Stimulated activated CD4-positive, alpha-beta T cell treated with anti-CD3 and anti-CD28 coated beads, Interleukin-2, amount 100 ng/mL, for 4 hours (primary cell): Measurements from ENCODE around the gene STXBP5.
"Not testable (repeated sequence)": the region's sequence is repeated elsewhere in the genome, so short reads cannot be mapped to it uniquely, and the experiment has no call there.

Experiments
- DNase-seq: peaks from one replicate; pipeline ENCODE4 v3.0.0-alpha.2; 2020; ENCODE audit warnings: low read depth

The STXBP5 gene

DNA sequence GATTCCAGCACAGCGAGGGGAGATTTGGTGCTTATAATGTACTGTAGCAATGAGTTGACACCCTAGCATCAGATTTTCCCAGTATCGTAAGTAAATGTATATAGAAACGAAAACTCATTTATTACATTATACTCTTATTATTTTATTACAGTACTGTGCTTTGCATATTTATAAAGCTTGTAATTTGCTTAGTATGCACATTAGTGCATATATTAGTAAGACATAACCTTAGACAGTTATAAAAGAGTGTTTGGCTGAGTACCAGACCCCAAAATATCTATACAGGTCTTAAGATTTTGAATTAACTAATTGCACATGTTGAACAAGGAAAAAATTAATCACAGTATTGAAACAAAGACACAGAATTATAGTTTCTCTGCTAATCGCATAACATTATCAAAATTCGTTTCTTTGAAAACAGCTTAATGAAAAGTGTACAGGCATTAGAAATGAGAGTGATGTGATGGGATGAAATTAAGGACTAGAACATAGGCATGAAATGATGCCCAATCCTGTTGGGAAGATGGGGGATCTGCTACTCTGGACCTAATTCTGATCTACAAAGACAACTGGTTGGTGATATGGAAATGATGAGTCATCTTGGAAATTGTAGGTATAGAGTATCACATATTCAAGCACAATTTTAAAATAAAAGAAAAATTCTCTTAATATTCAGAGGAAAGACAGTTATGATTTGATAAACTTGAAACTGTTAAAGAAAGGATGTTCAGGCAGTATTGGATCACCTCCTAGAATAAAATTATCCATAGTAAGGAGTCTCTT, 42.8 kb downstream of the STXBP5 start:
- no peak for DNase-seq

DNA sequence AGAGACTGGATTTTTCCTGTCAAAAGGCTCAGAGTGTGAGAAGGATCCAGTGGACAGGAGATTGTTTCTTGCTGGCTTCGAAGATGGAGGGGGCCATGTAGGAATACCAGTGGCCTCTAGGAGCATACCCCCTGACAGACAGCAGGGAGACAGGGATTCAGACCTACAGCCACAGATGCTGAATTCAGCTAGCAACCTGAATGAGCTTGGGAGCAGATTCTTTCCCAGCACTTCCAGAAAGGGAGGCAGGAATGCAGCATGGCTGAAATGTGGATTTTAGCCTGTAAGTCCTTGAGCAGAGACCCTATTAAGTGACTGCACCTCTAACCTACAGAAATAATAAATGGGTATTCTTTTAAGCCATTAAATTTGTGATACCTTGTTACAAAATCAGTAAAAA, 44.6 kb downstream of the STXBP5 start:
- no peak for DNase-seq

DNA sequence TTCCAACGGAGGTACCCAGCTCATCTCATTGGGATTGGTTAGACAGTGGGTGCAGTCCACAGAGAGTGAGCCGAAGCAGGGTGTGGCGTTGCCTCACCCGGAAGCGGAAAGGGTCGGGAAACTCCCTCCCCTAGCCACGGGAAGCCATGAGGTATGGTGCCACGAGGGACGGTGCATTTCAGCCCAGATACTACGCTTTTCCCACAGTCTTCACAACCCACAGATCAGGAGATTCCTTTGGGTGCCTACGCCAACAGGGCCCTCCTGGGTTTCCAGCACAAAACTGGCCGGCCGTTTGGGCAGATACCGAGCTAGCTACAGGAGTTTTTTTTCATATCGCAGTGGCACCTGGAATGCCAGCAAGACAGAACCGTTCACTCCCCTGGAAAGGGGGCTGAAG, 46.9 kb downstream of the STXBP5 start:
- DNase-seq = no peak

DNA sequence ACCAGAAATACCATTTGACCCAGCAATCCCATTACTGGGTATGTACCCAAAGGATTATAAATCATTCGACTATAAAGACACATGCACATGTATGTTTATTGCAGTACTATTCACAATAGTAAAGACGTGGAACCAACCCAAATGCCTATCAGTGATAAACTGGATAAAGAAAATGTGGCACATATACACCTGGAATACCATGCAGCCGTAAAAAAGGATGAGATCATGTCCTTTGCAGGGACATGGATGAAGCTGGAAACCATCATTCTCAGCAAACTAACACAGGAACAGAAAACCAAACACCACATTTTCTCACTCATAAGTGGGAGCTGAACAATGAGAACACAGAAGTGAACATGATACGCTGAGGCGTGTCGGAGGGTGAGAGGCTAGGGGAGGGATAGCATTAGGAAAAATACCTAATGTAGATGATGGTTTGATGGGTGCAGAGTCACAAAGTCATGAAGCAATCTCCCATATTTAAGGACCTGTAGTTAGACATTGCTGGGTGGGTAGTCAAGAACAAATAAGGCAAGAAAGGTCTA, 50.8 kb downstream of the STXBP5 start:
- not testable (repeated sequence) for DNase-seq

DNA sequence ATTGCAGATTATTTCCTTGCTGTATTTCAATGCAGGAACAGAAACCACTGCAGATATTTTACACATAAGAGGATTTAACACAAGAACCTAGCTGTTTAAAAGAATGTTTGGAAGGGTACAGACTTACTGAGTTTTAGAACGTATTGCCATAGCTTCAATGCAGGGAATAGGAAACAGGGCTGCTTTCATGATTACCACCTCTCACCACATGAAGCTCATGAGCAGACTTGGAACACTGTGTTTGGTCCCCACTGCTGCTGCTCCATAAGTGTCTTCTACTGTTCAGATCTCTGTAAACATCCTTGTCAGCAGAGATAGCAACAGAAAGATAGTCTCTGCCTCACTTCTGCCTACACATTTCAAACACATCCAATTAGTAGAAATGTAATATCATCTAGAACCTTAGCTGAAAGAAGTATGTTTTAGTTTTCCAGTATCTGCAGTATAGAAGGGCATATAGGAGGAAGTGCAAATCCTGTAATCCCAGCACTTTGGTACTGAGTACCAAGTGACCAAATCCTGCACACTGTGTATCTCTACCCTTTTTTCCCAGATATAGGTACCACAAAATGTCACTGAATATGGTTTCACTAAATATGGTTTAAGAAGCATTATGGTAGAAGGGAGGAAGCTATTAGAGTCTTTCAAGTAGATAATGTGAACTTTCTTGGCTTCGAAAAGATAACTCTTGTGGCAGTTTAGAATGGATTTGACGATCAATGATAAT, 51.9 kb downstream of the STXBP5 start:
- no peak for DNase-seq

DNA sequence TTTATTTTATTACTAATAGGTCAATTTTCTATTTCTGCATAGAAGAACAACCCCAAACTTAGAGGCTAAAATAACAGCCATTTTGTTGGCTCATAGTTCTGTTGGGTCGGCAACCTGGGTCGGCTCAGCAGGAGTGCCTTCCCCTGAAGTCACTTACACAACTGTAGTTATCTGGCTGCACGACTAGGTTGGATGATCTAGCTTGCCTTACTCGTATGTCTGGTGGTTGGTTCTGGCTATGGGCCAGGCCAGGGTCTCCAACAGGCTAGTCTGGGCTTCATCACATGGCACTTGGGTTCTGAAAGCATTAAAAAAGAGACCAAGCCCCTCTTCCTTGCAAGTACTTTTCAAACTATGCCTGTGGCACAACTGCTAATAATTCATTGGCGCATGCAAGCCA, 53.5 kb downstream of the STXBP5 start:
- no peak for DNase-seq

DNA sequence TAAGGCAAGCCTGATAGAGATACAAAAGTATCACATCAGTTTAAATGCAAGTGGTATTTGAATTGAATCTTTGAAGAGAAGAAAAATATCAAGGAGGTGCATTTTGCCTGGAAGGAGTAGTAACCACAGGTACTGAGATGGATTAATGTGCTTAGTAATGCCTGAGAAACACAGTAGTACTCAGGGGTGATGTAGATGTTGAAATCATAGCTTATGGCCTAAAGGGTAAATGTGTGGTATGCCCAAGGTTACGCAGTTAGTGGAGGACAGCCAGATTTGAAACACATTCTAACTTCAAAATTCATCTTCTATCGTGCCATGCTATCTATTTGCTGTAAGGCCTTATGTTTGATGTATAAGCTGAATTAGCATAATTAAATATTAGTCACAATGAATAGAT, 55.9 kb downstream of the STXBP5 start:
- no peak for DNase-seq

DNA sequence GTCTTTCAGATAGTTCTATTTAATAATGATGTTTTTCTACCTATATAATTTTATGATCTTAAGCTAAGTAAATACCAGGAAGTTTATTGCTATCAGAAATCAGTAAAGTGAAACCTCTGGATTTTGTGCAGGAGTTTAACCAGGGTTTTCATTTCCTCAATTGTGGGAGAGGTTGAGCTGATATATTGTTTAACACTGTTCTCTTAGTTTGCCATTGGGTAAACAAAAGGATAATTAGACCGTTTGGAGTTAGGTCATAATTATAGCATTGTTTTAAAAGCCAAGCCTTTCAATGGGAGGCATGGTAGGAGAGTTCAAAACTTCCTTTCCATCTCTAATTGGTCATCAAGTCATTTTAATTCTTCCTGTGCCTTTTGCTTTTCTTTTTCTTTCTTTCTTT, 58.7 kb downstream of the STXBP5 start:
- DNase-seq = no peak

DNA sequence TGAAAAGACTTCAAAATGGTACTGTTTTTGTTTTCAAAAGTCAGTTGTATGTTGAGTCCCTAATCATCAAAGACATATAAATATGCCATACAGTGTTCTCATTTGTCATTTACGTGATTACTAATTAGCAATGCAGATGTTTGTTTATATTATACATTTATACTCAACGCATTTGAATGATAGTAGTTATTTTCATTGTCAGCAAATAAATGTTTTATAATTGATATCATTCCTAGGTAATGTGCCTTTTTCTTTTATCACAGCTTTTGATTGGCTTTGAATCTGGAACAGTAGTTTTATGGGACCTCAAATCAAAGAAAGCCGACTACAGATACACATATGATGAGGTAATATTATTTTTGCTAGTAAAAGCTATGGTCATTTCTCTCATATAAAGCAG, 62.6 kb downstream of the STXBP5 start:
- DNase-seq = no peak

DNA sequence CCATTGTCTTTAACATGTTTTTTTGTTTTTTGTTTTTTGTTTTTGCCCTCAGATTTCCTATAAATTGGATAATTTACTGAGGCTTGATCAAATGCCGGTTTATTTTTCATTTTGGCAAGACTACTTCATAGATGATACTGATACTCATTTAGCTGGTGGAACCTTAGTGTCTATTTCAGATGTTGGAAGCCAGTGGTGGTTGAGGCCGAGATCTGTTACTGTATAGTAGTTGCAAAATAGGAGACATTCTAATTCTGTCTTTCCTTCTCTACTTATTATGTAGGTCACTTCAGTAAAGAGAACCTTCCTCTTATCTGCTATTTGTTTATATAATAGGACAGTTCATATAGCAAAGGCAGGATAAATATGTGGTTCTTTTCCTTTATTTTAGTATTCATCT, 63.4 kb downstream of the STXBP5 start:
- no peak for DNase-seq

DNA sequence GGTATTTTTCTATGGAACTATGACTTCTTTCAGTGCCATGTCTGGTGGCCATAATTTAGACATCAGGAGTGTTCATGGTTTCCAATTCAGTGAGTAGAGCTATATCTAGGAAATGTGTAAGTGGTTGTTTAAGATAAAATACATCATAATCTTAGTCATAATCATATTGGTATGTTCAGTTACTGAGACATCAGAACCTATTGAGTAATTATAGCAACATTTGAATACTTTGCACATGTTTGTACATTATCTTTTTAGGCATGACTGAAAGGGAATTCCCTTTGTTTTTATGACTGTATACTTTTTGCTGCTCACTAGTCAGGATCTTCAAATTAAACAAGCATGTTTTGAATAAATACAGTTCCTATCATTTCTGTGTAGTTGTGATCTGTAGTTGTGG, 64.0 kb downstream of the STXBP5 start:
- DNase-seq = no peak

DNA sequence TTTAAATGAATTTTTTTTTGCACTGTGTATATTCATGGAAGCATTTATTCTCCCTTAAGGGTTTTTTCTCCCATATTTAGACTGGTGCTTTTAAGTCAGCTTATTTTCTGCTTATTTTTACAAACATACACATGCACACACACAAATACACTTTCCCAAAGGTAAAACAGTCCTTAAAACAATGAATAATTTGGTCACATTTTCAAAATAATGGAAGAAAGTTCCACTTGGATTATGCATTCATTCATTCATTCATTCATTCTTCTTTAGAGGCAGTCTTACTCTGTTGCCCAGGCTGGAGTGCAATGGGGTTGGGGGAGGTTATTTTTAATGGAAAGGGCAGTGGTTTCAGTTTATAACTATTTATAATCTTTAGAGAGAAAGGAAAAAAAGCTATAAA, 69.8 kb downstream of the STXBP5 start:
- DNase-seq = no peak

DNA sequence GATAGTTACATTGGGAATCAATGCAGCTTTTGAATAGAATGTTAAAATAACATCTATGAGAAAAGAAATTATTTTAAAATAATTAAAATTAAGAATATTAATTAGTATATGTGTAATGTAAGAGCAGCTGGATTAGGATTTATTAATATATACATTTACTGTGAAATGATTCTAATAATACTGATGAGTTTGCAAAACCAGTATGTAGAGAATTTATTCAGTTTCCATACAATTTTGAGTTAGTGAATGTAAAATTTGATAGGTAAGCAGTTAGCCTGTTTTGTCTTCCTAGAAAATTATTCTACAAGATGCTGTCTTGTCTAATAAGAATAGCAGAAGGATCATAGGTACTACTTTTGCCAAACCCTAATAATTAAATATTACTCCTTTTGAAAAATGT, 70.6 kb downstream of the STXBP5 start:
- DNase-seq = no peak

DNA sequence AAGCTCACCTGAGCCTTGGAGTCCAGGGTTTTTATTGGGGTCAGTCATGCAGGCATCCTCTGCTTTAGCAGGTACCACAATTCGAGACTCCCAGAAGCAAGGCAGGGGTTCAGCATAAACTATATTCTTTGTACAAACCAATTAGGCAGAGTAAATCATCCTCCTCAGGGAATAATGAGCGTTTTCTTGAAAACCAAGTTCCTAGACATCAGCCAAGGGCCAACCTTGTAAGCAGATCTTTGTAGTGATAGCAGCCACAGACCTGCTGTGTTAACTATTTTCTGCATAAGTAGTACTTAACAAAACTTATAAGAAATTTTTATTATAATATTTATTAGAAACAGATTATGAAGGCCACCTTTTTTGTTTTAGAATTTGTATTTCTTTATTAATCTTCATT, 74.7 kb downstream of the STXBP5 start:
- no peak for DNase-seq

DNA sequence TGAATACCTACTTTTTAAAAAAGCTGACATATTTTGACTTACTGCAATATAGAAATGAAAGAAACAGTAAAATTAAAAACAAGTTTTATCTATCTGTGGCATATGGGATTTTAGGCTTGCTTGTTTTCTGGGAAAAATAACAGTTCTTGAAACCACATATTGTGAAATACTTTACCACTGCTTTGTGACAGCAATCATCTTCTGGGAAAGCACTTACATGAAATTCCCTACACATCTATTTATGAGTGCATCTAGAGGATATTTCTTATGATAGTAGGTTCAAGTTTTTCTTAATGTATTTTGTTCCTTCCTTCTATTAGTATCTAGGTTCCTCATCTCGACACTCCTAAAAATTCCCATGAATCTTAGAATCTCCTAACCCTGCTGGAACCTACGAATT, 75.2 kb downstream of the STXBP5 start:
- DNase-seq = no peak

DNA sequence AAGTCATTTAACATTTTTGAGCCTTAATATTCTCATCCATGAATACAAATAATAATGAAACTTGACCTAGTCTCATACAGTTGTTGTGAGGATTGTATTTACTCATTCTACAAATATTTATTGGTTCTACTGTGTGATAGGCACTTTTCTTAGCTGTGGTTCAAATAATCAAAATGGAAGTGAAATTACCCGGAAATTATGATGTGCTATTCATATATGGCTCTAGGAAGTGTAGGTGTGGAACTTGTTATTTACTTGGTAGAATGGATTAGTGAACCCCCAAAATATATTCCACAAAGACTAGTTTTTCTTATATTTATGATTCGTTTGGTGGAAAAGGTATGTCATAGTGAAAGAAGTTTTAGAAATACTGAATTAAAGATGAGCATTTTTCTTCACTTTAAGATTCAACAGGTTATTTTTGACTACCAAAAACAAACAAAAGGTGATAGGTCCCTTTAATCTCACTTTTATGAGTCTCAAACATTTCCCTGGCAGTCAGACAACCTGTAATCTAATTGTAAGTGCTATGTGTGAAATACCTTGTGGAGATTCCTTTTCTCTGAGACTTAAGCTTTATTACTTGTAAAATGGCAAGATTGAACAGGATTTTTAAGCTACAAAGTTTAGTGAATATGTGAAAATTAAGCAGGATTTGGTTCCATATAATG, 77.8 kb downstream of the STXBP5 start:
- DNase-seq = no peak

DNA sequence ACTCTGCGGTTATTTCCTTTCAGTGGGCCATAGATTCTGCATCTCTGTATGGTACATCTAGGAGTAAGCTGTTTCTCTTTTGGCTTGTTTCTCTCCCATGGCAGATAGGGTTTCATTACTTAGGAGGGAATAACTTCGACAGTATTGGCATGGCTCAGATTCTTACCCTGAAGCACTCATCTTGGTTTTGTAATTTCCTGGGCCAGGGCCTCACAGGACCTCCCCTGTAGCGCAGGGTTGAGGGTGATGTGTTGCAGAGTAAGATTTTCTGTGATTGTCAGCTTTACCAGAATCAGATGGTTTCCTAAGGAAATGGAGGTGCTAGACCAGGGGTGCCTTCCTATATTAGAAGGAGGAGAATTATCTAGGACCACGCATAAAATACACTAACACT, 78.3 kb downstream of the STXBP5 start:
- no peak for DNase-seq

DNA sequence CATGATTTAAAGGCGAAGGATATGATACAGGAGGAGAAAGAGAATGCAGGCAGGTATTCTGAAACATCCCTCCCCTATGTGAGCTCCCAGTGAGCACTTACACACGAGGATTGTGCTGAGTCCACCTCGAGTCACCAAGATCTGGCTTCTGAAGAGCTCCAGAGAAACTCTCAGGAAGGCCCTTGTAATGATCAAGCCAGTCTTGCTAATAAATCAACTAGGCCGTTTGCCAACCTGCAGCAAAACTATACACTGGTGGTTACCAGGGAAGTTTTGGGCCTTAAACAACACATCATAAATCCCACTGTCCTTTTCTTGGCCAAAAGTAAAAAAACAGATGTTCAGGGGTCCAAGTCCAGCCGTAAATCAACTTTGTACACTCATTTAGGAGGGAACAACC, 79.2 kb downstream of the STXBP5 start:
- no peak for DNase-seq

DNA sequence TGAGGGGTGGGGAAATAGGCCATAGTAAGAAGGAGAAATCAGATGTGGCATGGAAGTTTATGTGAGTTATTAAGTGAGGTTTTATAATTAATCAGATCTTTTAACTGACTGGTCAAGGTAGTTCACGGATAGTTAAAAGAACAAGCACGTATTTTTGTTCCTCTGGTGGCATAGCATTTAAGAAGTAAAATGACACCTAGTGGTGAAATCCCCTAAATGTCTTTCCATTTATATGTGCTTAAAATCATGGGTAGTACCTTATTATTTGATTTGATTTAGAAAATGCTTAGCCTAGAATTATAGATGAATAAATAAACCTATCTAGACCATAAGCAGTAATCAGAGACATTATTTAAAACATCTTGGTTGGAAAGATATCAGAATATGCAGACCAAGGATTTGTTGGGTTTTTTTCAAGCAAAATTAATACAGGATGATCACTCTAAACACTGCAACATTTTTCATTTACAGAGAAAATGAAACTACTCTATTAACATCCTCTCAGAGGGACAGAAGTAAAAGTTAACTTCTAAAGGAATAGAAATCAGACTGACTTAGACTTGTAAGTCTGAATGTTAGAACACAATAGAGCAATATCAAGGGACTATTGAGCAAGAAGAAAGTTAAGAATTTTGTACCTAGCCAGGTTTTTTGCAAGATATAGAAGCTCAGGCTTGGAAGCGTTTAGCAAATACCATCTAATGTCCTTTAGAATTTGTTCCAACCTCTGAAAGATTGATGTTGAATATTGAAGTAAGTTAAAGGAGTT, 81.1 kb downstream of the STXBP5 start:
- no peak for DNase-seq

DNA sequence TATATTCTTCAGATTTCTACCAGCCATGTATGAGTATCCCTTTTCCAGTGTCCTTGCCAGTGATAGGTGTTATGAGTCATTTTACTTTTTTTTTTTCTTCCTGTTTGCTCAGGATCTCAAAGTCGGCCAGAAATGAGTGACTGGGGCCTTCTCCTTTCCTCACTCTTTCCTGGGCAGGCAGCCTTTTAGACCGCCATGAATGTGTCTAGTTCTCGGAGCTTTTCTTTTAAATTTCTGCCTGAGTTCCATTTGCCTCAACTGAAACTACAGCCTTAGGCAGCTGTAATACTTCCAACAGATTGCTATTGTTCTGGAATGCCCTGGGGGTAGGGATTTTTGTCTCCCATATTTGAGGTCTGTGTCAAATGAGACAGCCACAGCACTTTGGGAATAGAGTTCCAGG, 83.7 kb downstream of the STXBP5 start:
- DNase-seq = no peak

DNA sequence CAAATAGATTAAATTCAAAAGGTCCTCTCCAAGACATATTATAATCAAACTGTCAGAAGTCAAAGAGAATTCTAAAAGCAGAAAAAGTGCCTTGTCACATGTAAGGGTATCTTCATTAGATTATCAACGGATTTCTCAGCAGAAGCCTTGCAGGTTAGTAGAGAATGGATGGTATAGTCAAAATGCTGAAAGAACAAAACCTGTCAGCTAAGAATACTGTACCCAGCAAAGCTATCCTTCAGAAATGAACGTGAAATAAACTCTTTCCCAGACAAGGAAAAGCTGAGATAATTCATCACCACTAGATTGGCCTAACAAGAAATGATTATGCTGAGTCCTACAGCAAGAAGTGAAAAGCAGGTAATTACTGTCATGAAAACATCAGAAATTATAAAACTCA, 92.9 kb downstream of the STXBP5 start:
- no peak for DNase-seq

DNA sequence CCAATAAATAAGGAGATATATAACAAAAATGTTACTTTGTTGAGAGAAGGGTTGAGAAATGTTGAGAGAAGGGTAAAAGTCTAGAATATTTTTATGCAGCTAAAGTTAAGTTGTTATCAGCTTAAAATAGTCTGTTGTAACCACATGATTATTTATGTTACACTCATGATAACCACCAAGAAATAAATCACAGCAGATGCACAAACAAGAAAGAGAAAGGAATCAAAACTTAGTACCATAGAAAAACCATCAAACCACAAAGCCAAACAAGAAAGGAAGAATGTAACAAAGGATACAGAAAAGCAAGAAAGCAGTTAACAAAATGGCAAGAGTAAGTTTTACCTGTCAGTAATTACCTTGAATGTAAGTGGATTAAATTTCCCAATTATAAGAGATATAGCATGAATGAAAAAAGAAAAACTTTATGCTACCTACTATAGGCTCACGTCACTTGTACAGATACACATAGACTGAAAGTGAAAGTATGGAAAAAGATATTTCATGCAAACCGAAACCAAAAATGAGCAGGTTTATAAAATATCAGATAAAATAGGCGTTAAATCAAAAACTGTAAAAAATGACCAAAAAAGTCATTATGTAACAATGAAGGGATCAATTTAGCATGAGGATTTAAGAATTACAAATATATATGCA, 93.6 kb downstream of the STXBP5 start:
- DNase-seq = no peak
